ENCODE results near the gene TANK. TPM values are rescaled to one million over a fixed set of nuclear protein-coding genes. Genes with fewer than 3 reads are reported as not detected.

The TANK gene
- total and polyA plus RNA-seq, 2 experiments from 2014 or later, result 27.7 to 35.4 TPM

- Histone ChIP-seq H4K20me1 (replicated peaks; ENCODE audit: insufficient read depth) (no peaks in the 10 kb centered on the region), H3K4me3 (no peak overlapping the region), H3K4me1 (ENCODE audit: insufficient read depth) (no peaks in the 10 kb centered on the region), H3K27ac (ENCODE audit: low read depth) (no peak overlapping the region), H3K9me2 (ENCODE audit: insufficient read depth) (0 out of 2 replicates have a peak, but pooled peaks cover 3% of the 10 kb centered on the region), H3K36me3 (ENCODE audit: insufficient read depth) (no peaks in the 10 kb centered on the region; the same call in 1 of the 2 replicates), H3K79me2 (replicated peaks; ENCODE audit: insufficient read depth) (no peaks in the 10 kb centered on the region), H3K27me3 (ENCODE audit: insufficient read depth) (no peaks in the 10 kb centered on the region), H2AFZ (no peak overlapping the region), H3K4me2 (no peak overlapping the region), H3F3A (replicated peaks; ENCODE audit: low read depth) (no peaks in the 10 kb centered on the region)
- DNase-seq (ENCODE audit: low spot score) (no peak), ATAC-seq (no peak)
- Mint-ChIP-seq H3K4me3 (no peak overlapping the region), H3K27me3 (ENCODE audit: insufficient read depth, low read depth, poor library complexity) (no peaks in the 10 kb centered on the region), H3K36me3 (ENCODE audit: low read depth) (peaks cover 20% of the 10 kb centered on the region; the same call in 2 of the 3 replicates), H3K4me1 (peaks cover 3% of the 10 kb centered on the region; the same call in 2 of the 3 replicates), H3K9me3 (peaks cover 3% of the 10 kb centered on the region; the same call in 1 of the 3 replicates), H3K27ac (no peak overlapping the region)
- no peak for TF ChIP-seq NANOG (IDR thresholded peaks at IDR 0.05; ENCODE audit: borderline replicate concordance)
Measured at GRCh38 chr2:161209902-161210301, 49.7 kb downstream of the TANK start.

- H3K4me1 Mint-ChIP-seq, result no peaks in the 10 kb centered on the region; the same call in 2 of the 3 replicates
- no peaks in the 10 kb centered on the region for H3K79me2 ChIP-seq (replicated peaks; ENCODE audit: insufficient read depth)
- H3K9me3 Mint-ChIP-seq, result peaks cover 3% of the 10 kb centered on the region; the same call in 2 of the 3 replicates
- TF ChIP-seq ZNF114 (CRISPR knock-in tag; IDR thresholded peaks at IDR 0.05) (no peak), JUNB (IDR thresholded peaks at IDR 0.05; ENCODE audit: unreplicated experiment) (no peak), EZH2phosphoT487 (IDR thresholded peaks at IDR 0.05; ENCODE audit: unreplicated experiment) (no peak), ZNF331 (CRISPR knock-in tag; IDR thresholded peaks at IDR 0.05; ENCODE audit: low read depth) (no peak), CREB1 (CRISPR knock-in tag; IDR thresholded peaks at IDR 0.05; ENCODE audit: low read depth) (no peak), ZNF462 (CRISPR knock-in tag; IDR thresholded peaks at IDR 0.05) (no peak), ETS1 (IDR thresholded peaks at IDR 0.05) (no peak), NANOG (IDR thresholded peaks at IDR 0.05; ENCODE audit: borderline replicate concordance) (no peak), STAT1 (IDR thresholded peaks at IDR 0.05; ENCODE audit: unreplicated experiment) (no peak), CTCF (conservative IDR thresholded peaks at IDR 0.05; ENCODE audit: low read depth in 2 of 2) (no peak), POLR2AphosphoS5 (IDR thresholded peaks at IDR 0.05; ENCODE audit: low read depth) (no peak)
Measured at GRCh38 chr2:161217597-161218185, 57.5 kb downstream of the TANK start.

More at GRCh38 chr2:161217597-161218185, 57.5 kb downstream of the TANK start:
- Histone ChIP-seq H3K36me3 (ENCODE audit: insufficient read depth) (no peaks in the 10 kb centered on the region; the same call in 1 of the 2 replicates), H3F3A (replicated peaks; ENCODE audit: low read depth) (no peaks in the 10 kb centered on the region), H3K27me3 (ENCODE audit: insufficient read depth) (no peaks in the 10 kb centered on the region), H3K9me2 (ENCODE audit: insufficient read depth) (0 out of 2 replicates have a peak, but pooled peaks cover 3% of the 10 kb centered on the region), H3K4me2 (no peak overlapping the region), H3K4me3 (no peak overlapping the region), H2AFZ (no peak overlapping the region), H4K20me1 (replicated peaks; ENCODE audit: insufficient read depth) (no peaks in the 10 kb centered on the region), H3K4me1 (ENCODE audit: insufficient read depth) (no peaks in the 10 kb centered on the region), H3K27ac (ENCODE audit: low read depth) (no peak overlapping the region)
- Mint-ChIP-seq H3K36me3 (ENCODE audit: low read depth) (peaks cover 19% of the 10 kb centered on the region; the same call in 2 of the 3 replicates), H3K27ac (no peak overlapping the region), H3K27me3 (ENCODE audit: insufficient read depth, low read depth, poor library complexity) (no peaks in the 10 kb centered on the region), H3K4me3 (no peak overlapping the region)
- DNase-seq (ENCODE audit: low spot score) (no peak), ATAC-seq (no peak)
